MG63 (cell line): ENCODE results near the gene KREMEN2. TPM values are rescaled to one million over a fixed set of nuclear protein-coding genes. Genes with fewer than 3 reads are reported as not detected.

Experiments
- DNase-seq: peaks from one replicate; pipeline ENCODE4 v3.0.0-alpha.2; 2020
- H3K27me3 ChIP-seq: fragments of 250-450 bp; sonication (Bioruptor Pico); 2 replicates; pipeline ENCODE4 v1.5.1; 2020; ENCODE audit warnings: mild to moderate bottlenecking, moderate library complexity
- H3K36me3 ChIP-seq: fragments of 250-450 bp; sonication (Bioruptor Pico); 2 replicates; pipeline ENCODE4 v1.5.1; 2020; ENCODE audit warnings: mild to moderate bottlenecking, moderate library complexity
- H3K4me3 ChIP-seq: fragments of 250-450 bp; sonication (Bioruptor Pico); 2 replicates; pipeline ENCODE4 v1.5.1; 2020; ENCODE audit warnings: mild to moderate bottlenecking, moderate library complexity
- H3K9me3 ChIP-seq: fragments of 250-450 bp; sonication (Bioruptor Pico); 2 replicates; pipeline ENCODE4 v1.5.1; 2020; ENCODE audit warnings: mild to moderate bottlenecking, moderate library complexity
- total RNA-seq: library from RNA; depleted of rRNA; stranded (reverse); fragments of >200 nt; shearing (Covaris generic); gene quantifications from 2 replicates; pipeline ENCODE4 v1.2.3, GENCODE V29; 2014; ENCODE audit warnings: low replicate concordance

The KREMEN2 gene
- total RNA-seq, 1 experiment from 2014 or later, result 0.26 TPM

DNA sequence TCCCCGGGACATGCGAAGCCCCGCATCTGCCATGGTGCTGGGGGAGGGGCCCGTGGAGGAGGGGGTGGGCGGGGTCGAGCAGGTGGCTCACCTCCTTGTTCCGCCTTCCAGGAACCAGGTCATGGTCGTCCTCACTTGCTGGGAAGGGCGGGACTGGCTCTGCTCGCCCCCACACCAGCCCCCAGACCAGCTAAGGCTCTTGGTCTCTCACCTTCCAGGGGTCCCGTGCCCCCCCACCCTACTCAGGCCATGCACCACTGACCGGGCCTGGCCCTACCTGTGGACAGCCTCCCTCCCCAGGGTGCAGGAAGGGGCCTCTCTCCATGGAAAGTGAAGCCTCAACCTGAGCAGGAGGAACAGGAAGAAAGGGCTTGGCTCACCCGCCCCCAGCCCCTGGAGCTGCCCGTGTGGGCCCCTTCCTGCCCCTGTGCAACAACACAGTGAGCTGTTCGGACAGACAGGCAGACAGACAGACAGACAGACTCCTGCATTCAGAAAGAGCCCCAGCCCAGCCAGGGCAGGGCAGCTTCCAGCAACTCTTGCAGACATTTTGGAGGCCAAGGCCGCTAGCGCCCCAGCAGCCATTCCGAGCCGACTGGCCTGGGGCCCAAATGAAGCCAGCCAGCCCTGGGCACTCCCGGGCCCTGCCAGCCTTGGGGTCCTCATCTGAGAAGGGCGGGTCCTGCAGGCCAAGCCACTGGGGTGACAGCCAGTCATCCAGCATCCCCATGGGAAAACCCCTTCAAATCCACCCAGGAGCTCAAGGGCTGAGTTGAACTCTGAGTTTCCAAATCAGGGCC lies 8.1 kb upstream of the KREMEN2 start:
- Histone ChIP-seq H3K36me3 (no peaks in the 10 kb centered on the region), H3K27me3 (peaks cover 9% of the 10 kb centered on the region), H3K9me3 (no peaks in the 10 kb centered on the region), H3K4me3 (no peak overlapping the region)
- DNase-seq, result no peak

DNA sequence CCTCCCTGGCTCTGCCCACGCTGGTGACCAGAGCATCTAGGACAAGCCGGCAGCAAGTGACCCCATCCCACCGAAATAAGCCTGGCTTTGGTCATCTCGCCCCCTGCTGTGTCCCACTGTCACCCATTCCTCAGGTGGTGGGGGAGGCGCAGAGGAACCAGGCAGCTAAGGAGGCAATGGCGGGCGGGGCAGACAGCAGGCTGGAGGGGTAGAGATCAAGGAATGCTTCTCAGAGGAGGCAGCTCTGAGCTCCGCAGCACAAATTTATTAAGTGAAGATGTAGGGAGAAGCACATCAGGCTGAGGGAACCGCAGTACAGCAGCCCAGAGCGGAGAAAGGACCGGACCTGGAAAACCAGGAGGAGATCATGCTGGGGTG lies 7.5 kb upstream of the KREMEN2 start:
- Histone ChIP-seq H3K36me3 (no peaks in the 10 kb centered on the region), H3K27me3 (peaks cover 9% of the 10 kb centered on the region), H3K4me3 (no peak overlapping the region), H3K9me3 (no peaks in the 10 kb centered on the region)
- no peak for DNase-seq

DNA sequence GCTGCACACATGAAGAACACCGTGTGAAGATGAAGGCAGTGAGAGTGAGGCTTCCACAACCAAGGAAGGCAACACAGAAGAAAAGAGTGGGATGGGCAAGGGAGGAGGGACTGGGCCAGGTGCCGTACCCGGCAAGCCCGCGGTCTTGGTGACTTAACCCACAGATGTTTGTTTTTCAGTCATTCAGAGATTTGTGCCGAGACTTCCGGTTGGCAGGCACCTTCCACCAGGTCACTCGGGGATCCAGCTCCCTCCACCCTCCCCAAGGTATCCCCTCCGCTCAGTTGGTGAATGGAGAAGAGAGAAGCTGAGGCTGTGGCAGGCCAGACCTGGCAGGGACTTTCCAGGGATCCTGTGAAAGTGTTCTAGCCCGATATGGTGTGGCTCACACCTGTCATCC lies 4.9 kb upstream of the KREMEN2 start:
- DNase-seq, result no peak
- H3K4me3 ChIP-seq, result no peak overlapping the region
- peaks cover 25% of the 10 kb centered on the region for H3K27me3 ChIP-seq
- H3K9me3 ChIP-seq, result no peaks in the 10 kb centered on the region
- H3K36me3 ChIP-seq, result no peaks in the 10 kb centered on the region

DNA sequence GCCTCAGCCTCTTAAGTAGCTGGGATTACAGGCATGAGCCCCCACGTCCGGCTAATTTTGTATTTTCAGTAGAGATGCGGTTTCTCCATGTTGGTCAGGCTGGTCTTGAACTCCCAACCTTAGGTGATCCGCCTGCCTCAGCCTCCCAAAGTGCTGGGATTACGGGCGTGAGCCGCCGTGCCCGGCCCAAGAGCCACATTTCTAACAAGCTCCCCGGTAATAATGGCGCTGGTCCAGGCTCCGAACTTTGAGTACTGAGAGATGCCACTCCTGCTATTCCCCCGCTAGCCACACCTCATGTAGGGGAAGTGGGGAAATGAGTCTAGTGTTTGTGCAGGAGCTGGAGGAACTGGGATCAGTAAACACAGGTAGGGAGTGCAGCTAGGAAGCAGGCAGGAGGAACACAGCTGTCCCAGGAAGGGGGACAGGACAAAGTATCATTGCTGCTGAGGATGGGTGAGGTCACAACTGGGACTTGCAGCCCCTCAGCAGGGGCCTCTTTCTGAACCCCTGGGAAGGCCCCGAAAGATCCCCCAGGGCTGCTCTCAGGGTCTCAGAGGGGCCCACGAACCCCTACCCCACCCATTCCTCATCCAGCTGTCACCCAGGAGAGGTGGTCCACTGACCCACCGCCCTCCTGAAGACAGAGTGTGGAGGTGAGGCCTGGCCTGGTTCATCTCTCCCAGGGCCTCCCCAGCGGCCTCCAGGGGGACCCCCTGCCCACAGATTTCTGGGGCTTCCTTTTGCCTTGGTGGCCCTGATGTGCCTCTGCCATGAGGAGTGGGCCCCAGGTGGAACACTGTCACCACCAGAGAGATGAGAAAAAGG lies 3.7 kb upstream of the KREMEN2 start:
- Histone ChIP-seq H3K4me3 (no peak overlapping the region), H3K27me3 (peaks cover 32% of the 10 kb centered on the region)

DNA sequence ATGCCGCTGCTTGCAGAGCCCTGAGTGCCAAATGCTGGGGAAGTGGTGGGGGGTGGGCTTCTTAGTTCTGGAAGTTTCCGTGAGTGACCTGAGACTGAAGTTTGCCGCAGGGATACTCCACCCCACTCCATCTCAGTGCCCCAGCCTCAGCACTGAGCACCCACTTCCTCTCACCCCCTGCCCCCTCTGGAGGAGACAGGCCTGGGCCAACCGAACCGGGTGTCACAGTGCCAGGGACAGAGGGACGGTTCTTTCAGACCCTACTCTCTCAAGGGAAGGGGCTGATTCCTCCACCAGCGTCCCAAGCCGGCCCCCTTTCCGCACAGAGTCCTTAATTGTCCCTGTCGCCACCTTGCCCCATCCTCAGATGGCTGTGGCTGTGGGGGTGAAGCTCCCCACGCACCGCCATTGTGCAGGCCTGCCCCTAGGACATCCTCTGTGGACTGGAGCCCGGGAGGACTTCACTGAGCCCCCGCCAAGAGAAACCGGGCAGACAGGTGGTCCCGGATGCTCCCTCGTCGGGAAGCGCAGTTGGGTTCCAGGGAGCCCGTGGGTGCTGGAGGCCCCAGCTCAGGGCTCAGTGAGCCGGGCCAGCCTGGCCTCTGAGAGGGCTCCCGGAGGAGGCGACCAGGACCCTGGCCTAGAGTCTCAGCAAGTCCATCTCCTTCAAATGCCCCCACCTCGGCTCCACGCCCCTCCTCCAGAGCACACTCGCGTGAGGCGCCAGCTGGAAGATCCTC lies 1.6 kb upstream of the KREMEN2 start:
- Histone ChIP-seq H3K27me3 (peaks cover 32% of the 10 kb centered on the region), H3K36me3 (no peaks in the 10 kb centered on the region), H3K4me3 (no peak overlapping the region), H3K9me3 (no peaks in the 10 kb centered on the region)
- no peak for DNase-seq

More for the DNA sequence above, 3.7 kb upstream of the KREMEN2 start:
- DNase-seq, result no peak
- no peaks in the 10 kb centered on the region for H3K9me3 ChIP-seq
- no peaks in the 10 kb centered on the region for H3K36me3 ChIP-seq

DNA sequence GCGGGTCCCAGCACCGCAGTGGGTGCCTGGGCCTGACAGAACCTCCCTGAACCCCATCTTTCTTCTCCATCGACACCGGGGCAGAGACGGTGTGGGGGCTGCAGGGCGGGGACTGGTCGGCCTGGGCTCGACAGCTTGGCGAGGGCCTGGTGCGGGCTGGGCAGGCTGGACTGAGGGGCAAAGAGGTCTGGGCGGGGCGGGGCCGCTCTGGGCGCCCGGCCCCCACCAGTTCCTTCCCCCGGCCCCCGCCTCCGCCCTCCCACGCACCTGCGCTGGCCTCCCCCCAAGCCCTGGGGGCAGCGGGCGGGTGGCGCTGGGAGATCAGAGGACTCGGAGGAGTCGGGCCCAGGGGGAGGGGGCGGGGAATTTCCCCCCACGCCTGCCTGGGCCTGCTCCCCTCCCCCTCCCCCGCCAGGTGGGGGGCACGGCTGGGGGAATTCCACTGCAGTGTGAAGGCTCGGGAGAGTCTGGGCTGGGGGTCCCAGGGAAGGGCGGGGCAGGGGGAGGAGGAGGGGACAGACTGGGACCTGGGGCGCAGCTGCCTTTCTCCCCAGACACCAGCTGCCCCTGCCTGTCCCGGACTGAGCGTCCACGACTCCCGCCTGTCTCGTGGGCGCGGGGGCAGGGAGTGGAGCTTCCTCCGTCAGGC lies 877 bp upstream of the KREMEN2 start:
- H3K36me3 ChIP-seq, result no peaks in the 10 kb centered on the region
- no peaks in the 10 kb centered on the region for H3K9me3 ChIP-seq
- H3K4me3 ChIP-seq, result peak overlapping the region; percentile 39
- H3K27me3 ChIP-seq, result peaks cover 32% of the 10 kb centered on the region
- DNase-seq, result no peak

DNA sequence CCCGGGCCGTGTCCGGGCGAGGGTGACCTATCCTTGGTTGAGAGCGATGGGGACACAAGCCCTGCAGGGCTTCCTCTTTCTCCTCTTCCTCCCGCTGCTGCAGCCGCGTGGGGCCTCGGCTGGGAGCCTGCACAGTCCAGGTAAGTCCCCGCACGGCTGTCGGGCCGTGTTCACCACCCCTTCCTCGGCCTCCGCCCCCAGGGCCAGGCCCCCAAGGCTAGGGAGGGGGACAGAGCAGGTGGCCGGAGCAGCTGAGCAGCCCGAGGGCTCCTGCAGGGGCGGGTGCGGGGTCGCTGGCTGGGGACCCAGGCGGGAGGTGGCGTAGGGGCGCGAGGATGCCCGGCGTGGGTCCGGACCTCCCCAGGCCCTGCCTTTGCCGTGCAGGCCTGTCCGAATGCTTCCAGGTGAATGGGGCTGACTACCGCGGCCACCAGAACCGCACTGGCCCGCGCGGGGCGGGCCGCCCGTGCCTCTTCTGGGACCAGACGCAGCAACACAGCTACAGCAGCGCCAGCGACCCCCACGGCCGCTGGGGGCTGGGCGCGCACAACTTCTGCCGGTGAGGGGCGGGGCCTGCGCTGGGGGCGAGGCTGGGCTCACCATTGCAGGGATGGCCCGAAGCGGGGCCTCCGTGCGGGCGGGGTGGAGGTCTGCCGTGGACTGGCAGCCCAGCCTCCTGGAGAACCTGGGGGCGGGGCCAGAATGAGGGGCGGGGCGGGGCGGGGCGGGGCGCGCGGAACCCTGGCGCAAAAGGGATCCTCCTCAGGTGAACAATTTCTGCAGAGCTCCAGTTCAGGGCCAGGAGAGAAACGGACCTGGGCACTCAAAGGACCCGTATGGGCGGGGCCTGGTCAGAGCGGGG lies 631 bp downstream of the KREMEN2 start:
- H3K36me3 ChIP-seq, result no peaks in the 10 kb centered on the region
- H3K9me3 ChIP-seq, result no peaks in the 10 kb centered on the region
- DNase-seq, result peak; percentile 68
- H3K27me3 ChIP-seq, result peaks cover 28% of the 10 kb centered on the region
- peak overlapping the region; percentile 39 for H3K4me3 ChIP-seq

DNA sequence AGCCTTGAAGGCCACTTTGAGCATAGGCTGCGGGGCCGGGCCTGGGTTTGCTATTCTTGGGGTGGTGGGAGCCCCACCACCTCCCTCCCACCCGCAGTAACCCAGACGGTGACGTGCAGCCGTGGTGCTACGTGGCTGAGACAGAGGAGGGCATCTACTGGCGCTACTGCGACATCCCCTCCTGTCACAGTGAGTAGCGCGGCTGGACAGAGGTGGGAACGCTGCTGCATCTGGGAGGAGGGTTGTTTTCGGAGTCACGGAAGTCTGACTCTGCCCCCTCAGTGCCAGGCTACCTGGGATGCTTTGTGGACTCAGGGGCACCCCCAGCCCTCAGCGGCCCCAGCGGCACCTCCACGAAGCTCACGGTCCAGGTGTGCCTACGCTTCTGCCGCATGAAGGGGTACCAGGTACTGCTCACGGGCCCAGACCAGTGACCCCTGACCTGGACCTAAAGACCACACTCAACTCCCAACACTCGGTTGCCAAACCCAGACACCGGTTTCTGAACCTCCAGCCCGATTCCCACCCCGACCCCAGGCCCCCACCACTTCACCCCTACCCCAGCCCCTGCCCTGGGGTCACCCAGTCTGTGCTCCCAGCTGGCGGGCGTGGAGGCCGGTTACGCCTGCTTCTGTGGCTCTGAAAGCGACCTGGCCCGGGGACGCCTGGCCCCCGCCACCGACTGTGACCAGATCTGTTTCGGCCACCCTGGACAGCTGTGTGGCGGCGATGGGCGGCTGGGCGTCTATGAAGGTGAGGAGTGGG lies 2.1 kb downstream of the KREMEN2 start:
- Histone ChIP-seq H3K36me3 (peaks cover under 1% of the 10 kb centered on the region; the same call in 1 of the 2 replicates), H3K9me3 (no peaks in the 10 kb centered on the region), H3K27me3 (peaks cover 22% of the 10 kb centered on the region), H3K4me3 (no peak overlapping the region)
- no peak for DNase-seq

DNA sequence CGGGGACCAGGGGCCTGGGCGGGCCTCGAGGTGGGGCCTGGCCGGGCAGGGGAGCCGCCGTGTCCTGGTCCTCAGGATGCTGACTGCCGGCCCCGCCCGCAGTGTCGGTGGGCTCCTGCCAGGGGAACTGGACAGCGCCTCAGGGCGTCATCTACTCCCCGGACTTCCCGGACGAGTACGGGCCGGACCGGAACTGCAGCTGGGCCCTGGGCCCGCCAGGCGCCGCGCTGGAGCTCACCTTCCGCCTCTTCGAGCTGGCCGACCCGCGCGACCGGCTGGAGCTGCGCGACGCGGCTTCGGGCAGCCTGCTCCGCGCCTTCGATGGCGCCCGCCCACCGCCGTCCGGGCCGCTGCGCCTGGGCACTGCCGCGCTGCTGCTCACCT lies 2.7 kb downstream of the KREMEN2 start:
- no peak overlapping the region for H3K4me3 ChIP-seq
- peaks cover 22% of the 10 kb centered on the region for H3K27me3 ChIP-seq

DNA sequence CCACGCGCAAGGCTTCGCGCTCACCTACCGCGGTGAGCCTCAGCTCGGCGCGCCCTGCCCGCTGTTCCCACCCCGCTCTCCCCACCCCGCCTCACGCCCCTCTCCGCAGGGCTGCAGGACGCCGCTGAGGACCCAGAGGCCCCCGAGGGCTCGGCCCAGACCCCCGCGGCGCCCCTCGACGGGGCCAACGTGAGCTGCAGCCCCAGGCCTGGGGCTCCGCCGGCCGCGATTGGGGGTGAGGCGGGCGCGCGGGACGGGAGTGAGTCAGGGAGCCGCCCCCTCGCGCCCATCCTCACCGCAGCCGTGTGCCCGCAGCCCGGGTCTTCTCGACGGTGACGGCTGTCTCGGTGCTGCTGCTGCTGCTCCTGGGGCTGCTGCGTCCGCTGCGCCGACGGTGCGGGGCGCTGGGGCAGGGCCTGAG lies 3.1 kb downstream of the KREMEN2 start:
- Histone ChIP-seq H3K36me3 (peaks cover 11% of the 10 kb centered on the region), H3K27me3 (peaks cover 22% of the 10 kb centered on the region), H3K4me3 (no peak overlapping the region), H3K9me3 (no peaks in the 10 kb centered on the region)
- no peak for DNase-seq

More for the DNA sequence above, 2.7 kb downstream of the KREMEN2 start:
- Histone ChIP-seq H3K9me3 (no peaks in the 10 kb centered on the region), H3K36me3 (peaks cover 7% of the 10 kb centered on the region)
- no peak for DNase-seq

DNA sequence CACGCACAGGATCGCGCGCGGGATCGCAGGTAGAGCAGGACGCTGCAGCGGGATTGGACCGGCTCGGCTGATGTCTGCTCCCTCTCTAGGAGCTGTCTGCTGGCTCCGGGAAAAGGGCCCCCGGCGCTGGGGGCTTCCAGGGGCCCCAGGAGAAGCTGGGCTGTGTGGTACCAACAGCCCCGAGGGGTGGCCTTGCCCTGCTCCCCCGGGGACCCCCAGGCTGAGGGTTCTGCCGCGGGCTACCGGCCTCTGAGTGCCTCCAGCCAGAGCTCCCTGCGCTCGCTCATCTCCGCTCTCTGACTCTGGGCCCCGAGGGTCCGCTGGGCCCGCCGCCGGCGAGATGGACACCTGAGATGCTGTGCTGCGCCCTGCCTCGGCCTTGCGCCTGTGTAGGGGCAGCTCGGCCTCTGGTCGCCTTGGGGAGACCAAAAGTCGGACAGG lies 3.7 kb downstream of the KREMEN2 start:
- H3K36me3 ChIP-seq, result peaks cover 16% of the 10 kb centered on the region
- DNase-seq, result no peak
- H3K4me3 ChIP-seq, result no peak overlapping the region
- peaks cover 21% of the 10 kb centered on the region for H3K27me3 ChIP-seq
- H3K9me3 ChIP-seq, result no peaks in the 10 kb centered on the region

DNA sequence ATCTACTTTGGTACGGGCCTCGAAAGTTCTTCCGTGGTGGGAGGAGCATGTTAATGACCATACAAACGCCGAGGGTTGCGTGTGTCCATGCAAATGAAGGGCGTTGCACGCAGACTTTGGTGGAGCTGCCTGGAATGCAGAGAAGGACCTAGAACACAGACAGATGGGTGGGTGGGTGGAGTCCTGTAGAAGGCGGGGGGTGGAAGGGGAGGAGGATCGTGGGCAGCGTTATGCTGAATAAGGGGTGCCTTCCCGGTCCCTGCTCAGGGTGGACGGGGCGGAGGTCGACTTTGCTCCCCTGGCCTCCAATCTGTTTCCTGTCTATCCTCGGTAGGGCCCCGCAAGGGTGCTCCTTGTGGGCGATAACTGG lies 4.3 kb downstream of the KREMEN2 start:
- H3K27me3 ChIP-seq, result peaks cover 15% of the 10 kb centered on the region
- DNase-seq, result no peak
- peaks cover 22% of the 10 kb centered on the region for H3K36me3 ChIP-seq
- H3K4me3 ChIP-seq, result peak overlapping the region; percentile 85
- no peaks in the 10 kb centered on the region for H3K9me3 ChIP-seq

DNA sequence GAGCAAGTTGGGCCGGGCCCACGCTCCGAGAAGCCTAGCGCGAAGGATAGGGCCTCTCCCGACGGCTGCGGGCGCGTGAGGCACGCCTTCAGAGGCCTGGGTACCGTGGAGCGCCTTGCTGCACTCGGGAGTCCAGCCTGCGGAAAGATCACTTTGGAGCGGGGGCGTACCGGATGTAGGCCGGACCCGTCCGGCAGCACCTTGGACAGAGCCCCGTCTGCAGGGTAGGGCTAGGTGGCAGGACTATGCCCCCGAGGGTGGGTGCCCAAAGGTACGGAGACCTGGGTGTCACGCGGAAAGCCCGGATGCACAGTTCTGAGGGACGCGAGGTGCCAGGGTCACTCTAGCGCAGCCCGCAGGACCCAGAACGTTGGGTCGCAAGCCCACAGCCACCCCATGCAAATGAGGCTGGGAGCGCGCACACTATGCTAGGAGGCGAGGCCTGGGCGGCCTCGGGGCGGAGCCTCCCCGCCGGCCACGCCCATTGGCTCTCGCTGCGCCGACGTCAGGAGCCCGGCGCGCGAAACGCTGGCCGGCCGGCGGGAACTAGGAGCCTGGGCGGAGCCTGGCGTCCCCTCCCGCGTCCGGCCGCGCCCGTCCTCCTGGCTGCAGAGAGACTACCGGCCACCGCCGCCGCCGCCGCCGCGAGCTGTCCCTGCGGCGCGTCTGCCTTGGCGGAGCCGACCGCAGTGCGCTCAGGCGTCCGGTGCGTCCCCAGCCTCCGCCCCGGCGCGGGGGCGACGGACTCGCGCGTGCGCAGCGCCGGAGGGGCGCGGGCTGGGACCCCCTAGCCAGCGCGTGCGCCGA lies 4.9 kb downstream of the KREMEN2 start, which contains the start of gene PAQR4:
Gene PAQR4, plus strand, starts transcription at position 611 of the 807 bp plus-strand sequence. CDS start 327 bp downstream, outside the sequence.
- Histone ChIP-seq H3K27me3 (peaks cover 9% of the 10 kb centered on the region), H3K4me3 (peak within 1 kb of the TSS; percentile 85), H3K36me3 (peaks cover 28% of the 10 kb centered on the region), H3K9me3 (no peaks in the 10 kb centered on the region)
- DNase-seq, result peak; percentile 91
